A549 treated with RU486 at 1 μM for 4 hours (cell line): ENCODE results near the gene MRPL22. TPM values are rescaled to one million over a fixed set of nuclear protein-coding genes. Genes with fewer than 3 reads are reported as not detected.

Source experiments
- total RNA-seq: library from RNA; stranded (reverse); fragments of 200-300 nt; extraction: Qiagen RNA extraction; gene quantifications from 5 replicates; pipeline ENCODE4 v1.2.3, GENCODE V29; 2022; ENCODE audit warnings: low read depth

MRPL22 gene
- total RNA-seq, result 48.4 to 73.4 TPM (median 57.6 TPM) in 5 replicates

GRCh38 chr5:154940772-154941620, at the start of gene MRPL22:
MRPL22 (plus strand) TSS chr5:154941073; CDS start chr5:154941111, 38 bp downstream.

DNA sequence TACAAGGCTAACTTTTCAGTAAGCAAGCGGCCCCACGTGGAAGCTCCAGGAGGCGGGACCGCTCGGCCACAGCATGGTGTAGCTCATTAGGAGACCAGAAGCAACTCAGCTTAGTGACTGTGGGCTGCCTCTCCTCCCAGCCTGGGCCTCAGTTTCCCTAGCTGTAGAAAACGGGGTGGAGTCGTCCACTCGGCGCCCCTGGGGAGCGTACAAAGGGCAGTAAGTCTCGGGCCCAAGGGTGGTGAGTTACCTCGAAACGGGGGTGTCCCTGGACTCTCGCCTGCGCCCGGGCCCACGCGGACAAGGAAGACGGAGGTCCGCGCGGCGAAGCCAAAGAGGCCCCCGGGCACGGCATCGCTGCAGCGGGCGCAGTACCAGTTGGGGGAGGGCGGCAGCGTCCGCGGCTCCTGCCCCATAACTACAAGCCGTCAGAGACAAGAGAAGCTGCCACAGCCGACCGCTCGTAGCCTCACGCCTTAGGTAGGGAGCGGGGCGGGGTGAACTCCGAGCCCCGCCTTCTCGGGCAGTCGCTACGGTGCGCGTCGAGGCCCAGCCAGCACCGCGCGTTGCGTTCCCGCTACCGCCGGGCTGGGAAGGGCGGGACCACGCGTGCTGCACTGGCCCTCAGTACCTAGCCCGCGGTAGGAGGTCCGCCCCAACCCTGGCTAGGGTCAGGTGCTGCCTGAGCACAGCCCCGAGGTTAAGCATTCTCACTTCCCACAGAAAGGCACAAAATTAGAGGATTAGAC, 3.0 kb upstream of the MRPL22 start, which contains the start of gene GEMIN5:
Gene GEMIN5 (minus strand): TSS at position 494 of the 749 bp plus-strand sequence. CDS start 78 bp downstream, at position 416.

DNA sequence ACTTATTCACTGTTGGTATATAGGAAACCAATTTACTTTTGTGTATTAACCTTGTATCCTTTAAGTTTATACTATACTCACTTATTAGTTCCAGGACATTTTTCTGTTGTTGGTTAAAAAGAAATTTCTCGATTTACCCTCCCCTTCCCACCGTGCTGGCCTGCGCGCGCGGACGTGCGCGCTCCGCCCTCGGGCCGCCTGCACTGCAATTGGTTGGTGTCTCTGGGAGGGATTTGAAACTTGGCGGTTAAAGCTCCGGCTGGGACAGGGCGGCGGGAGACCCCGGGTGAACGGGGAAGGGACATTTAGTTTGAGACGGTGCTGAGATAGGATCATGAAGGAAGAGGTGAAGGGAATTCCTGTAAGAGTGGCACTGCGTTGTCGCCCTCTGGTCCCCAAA, 72.7 kb downstream of the MRPL22 start, which contains the start of gene KIF4B:
Gene KIF4B (plus strand): TSS at position 230 of the 400 bp plus-strand sequence. CDS start 105 bp downstream, at position 335.

Other genes starting within 250 kb of the MRPL22 start
- gene LARP1, start 185.7 kb upstream of the MRPL22 start, total RNA-seq, result 115 to 141 TPM (median 132 TPM) in 5 replicates
- 0.16 to 0.54 TPM (median 0.22 TPM) in 4 of 5 replicates, not detected in the other for gene FAXDC2, start 90.5 kb upstream of the MRPL22 start, total RNA-seq
- gene CNOT8, start 82.4 kb upstream of the MRPL22 start, total RNA-seq, result 28.3 to 39.8 TPM (median 38.4 TPM) in 5 replicates
- gene GEMIN5, start 2.9 kb upstream of the MRPL22 start, total RNA-seq, result 23.3 to 28.2 TPM (median 25.2 TPM) in 5 replicates
- gene KIF4B, start 72.7 kb downstream of the MRPL22 start, total RNA-seq, result 0.02 to 0.06 TPM in 2 of 5 replicates, not detected in the others